ENCODE measurements around the gene MPPED1. TPM values are rescaled to one million over a fixed set of nuclear protein-coding genes. Genes with fewer than 3 reads are reported as not detected.

MPPED1 gene
- total RNA-seq, 1 experiment from 2014 or later: not detected

GRCh38 chr22:43426816-43427215, 15.0 kb downstream of the MPPED1 start:
- H4K20me1 ChIP-seq (ENCODE audit: insufficient read depth): no peaks in the 10 kb centered on the region; the same call in 1 of the 2 replicates
- intact Hi-C loops (cut with micrococcal nuclease; ENCODE audit: unreplicated experiment): no loop called here
- H3K4me3 ChIP-seq: no peak overlapping the region
- no peak for TF ChIP-seq EZH2 (IDR thresholded peaks at IDR 0.05; ENCODE audit: low read depth)
- TF ChIP-seq, protein P1, sequence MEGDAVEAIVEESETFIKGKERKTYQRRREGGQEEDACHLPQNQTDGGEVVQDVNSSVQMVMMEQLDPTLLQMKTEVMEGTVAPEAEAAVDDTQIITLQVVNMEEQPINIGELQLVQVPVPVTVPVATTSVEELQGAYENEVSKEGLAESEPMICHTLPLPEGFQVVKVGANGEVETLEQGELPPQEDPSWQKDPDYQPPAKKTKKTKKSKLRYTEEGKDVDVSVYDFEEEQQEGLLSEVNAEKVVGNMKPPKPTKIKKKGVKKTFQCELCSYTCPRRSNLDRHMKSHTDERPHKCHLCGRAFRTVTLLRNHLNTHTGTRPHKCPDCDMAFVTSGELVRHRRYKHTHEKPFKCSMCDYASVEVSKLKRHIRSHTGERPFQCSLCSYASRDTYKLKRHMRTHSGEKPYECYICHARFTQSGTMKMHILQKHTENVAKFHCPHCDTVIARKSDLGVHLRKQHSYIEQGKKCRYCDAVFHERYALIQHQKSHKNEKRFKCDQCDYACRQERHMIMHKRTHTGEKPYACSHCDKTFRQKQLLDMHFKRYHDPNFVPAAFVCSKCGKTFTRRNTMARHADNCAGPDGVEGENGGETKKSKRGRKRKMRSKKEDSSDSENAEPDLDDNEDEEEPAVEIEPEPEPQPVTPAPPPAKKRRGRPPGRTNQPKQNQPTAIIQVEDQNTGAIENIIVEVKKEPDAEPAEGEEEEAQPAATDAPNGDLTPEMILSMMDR (conservative IDR thresholded peaks at IDR 0.05): no peak
- H3K9me3 ChIP-seq (ENCODE audit: insufficient read depth, low read depth): no peaks in the 10 kb centered on the region
- ChIA-PET CTCF (no interaction called here), POLR2A (ENCODE audit: unreplicated experiment) (no interaction called here)
- H3K27ac ChIP-seq: no peak overlapping the region
- H3K36me3 ChIP-seq (ENCODE audit: low read depth): no peaks in the 10 kb centered on the region
- no peak overlapping the region for H2AFZ ChIP-seq
- no peaks in the 10 kb centered on the region for H3F3A ChIP-seq (ENCODE audit: insufficient read depth, low read depth)
- H3K9me2 ChIP-seq (ENCODE audit: insufficient read depth): no peaks in the 10 kb centered on the region
- no peaks in the 10 kb centered on the region for H3K79me2 ChIP-seq (ENCODE audit: low read depth)
- DNase-seq: no peak
- no TSS peak for BruUV-seq (replicated peaks)
- peaks cover 96% of the 10 kb centered on the region for H3K27me3 ChIP-seq (ENCODE audit: insufficient read depth, low read depth)
- no peak overlapping the region for H3K4me2 ChIP-seq
- no peaks in the 10 kb centered on the region for H3K4me1 ChIP-seq (replicated peaks; ENCODE audit: insufficient read depth)

GRCh38 chr22:43427296-43428004, 15.6 kb downstream of the MPPED1 start:
- TF ChIP-seq EZH2 (IDR thresholded peaks at IDR 0.05; ENCODE audit: low read depth): no peak
- TF ChIP-seq, protein P1 (conservative IDR thresholded peaks at IDR 0.05): no peak
- Histone ChIP-seq H3K79me2 (ENCODE audit: low read depth) (no peaks in the 10 kb centered on the region), H3K9me3 (ENCODE audit: insufficient read depth, low read depth) (no peaks in the 10 kb centered on the region), H3K4me2 (no peak overlapping the region), H3K9me2 (ENCODE audit: insufficient read depth) (no peaks in the 10 kb centered on the region), H3K36me3 (ENCODE audit: low read depth) (no peaks in the 10 kb centered on the region), H3K4me3 (no peak overlapping the region), H3K27me3 (ENCODE audit: insufficient read depth, low read depth) (peaks cover 94% of the 10 kb centered on the region), H3K4me1 (replicated peaks; ENCODE audit: insufficient read depth) (no peaks in the 10 kb centered on the region), H3F3A (ENCODE audit: insufficient read depth, low read depth) (no peaks in the 10 kb centered on the region), H3K27ac (no peak overlapping the region), H4K20me1 (ENCODE audit: insufficient read depth) (no peaks in the 10 kb centered on the region), H2AFZ (no peak overlapping the region)
- BruUV-seq (replicated peaks): no TSS peak
- ChIA-PET POLR2A (ENCODE audit: unreplicated experiment) (no interaction called here), CTCF (no interaction called here)
- intact Hi-C loops (cut with micrococcal nuclease; ENCODE audit: unreplicated experiment): no loop called here
- DNase-seq: no peak

- BruUV-seq (replicated peaks): no TSS peak
- Histone ChIP-seq H3K4me1 (replicated peaks; ENCODE audit: insufficient read depth) (no peaks in the 10 kb centered on the region), H3K27me3 (ENCODE audit: insufficient read depth, low read depth) (peaks cover 92% of the 10 kb centered on the region), H3K36me3 (ENCODE audit: low read depth) (no peaks in the 10 kb centered on the region), H3F3A (ENCODE audit: insufficient read depth, low read depth) (no peaks in the 10 kb centered on the region), H3K4me3 (no peak overlapping the region), H3K4me2 (no peak overlapping the region), H3K27ac (no peak overlapping the region), H2AFZ (no peak overlapping the region), H4K20me1 (ENCODE audit: insufficient read depth) (no peaks in the 10 kb centered on the region), H3K79me2 (ENCODE audit: low read depth) (no peaks in the 10 kb centered on the region), H3K9me2 (ENCODE audit: insufficient read depth) (no peaks in the 10 kb centered on the region), H3K9me3 (ENCODE audit: insufficient read depth, low read depth) (no peaks in the 10 kb centered on the region)
- DNase-seq: no peak
- intact Hi-C loops (cut with micrococcal nuclease; ENCODE audit: unreplicated experiment): no loop called here
- POLR2A ChIA-PET (ENCODE audit: unreplicated experiment): no interaction called here
- CTCF ChIA-PET: no interaction called here
- TF ChIP-seq, protein P1 (conservative IDR thresholded peaks at IDR 0.05): no peak
- no peak for TF ChIP-seq EZH2 (IDR thresholded peaks at IDR 0.05; ENCODE audit: low read depth)
These were observed 16.2 kb downstream of the MPPED1 start for GRCh38 chr22:43428005-43428485.
